Right lung (tissue), 10 donors: ENCODE measurements around the gene NMUR2. TPM values are rescaled to one million over a fixed set of nuclear protein-coding genes. Genes with fewer than 3 reads are reported as not detected.

Source experiments
- DNase-seq, 2 donors: peaks; one replicate each; pipeline ENCODE4 v3.0.0-alpha.2; 2013
- long read RNA-seq, 8 donors: transcript quantifications; one replicate each; lab custom pipeline, GENCODE V29; 2026
- polyA plus RNA-seq, 5 donors: library from polyadenylated mRNA; unstranded; fragments of 120-200 nt; gene quantifications; one replicate each; pipeline versions ENCODE4 v1.2.1 to v1.2.3, GENCODE V29; 2013; ENCODE audit warnings: inconsistent platforms in 1 of 5, low replicate concordance in 1 of 5; ENCODE audit not compliant: insufficient read length in 5 of 5, insufficient read depth in 1 of 5

The NMUR2 gene
- under 1 TPM; 0.26 to 0.91 (median 0.40) TPM for polyA plus RNA-seq
- long read RNA-seq, donor 1, partial matches to known transcripts, result 0 of 1 reads
- long read RNA-seq, donor 1, other reads (novel, unspliced or antisense), result 0 of 1 reads
- long read RNA-seq, donor 2, result 0 reads
- long read RNA-seq, donor 3, partial matches to known transcripts, result 0 of 1 reads
- long read RNA-seq, donor 3, other reads (novel, unspliced or antisense), result 0 of 1 reads
- long read RNA-seq, donor 4, result 0 reads
- long read RNA-seq, donor 5, result 0 reads
- long read RNA-seq, donor 6, result 0 reads
- long read RNA-seq, donor 7, partial matches to known transcripts, result 0 of 1 reads
- long read RNA-seq, donor 7, other reads (novel, unspliced or antisense), result 0 of 1 reads
- long read RNA-seq, donor 8, result 0 reads

- DNase-seq, result no peak
Observed at GRCh38 chr5:152405145-152405544, at the start of gene NMUR2. TSS of gene NMUR2 (minus strand) at chr5:152405279. CDS start at chr5:152405113, 166 bp downstream.

- DNase-seq, result no peak
Observed at GRCh38 chr5:152443935-152444334, 38.9 kb upstream of the NMUR2 start.

GRCh38 chr5:152439791-152440190 lies 34.7 kb upstream of the NMUR2 start:
- no peak for DNase-seq

- no peak for DNase-seq
Observed at GRCh38 chr5:152437866-152438265, 32.8 kb upstream of the NMUR2 start.

- DNase-seq, result peak; percentile 44 to 61
Observed at GRCh38 chr5:152427721-152428120, 22.6 kb upstream of the NMUR2 start.

GRCh38 chr5:152425083-152425482 lies 20.0 kb upstream of the NMUR2 start:
- no peak for DNase-seq

- DNase-seq, result no peak
Observed at GRCh38 chr5:152424501-152424900, 19.4 kb upstream of the NMUR2 start.

GRCh38 chr5:152422081-152422480 lies 17.0 kb upstream of the NMUR2 start:
- no peak for DNase-seq

GRCh38 chr5:152412129-152412528 lies 7.0 kb upstream of the NMUR2 start:
- DNase-seq, result no peak

GRCh38 chr5:152406082-152406481 lies 1.0 kb upstream of the NMUR2 start:
- no peak for DNase-seq

GRCh38 chr5:152404494-152404893 lies 585 bp downstream of the NMUR2 start:
- no peak for DNase-seq

- no peak for DNase-seq
Observed at GRCh38 chr5:152403046-152403445, 2.0 kb downstream of the NMUR2 start.

GRCh38 chr5:152400846-152401245 lies 4.2 kb downstream of the NMUR2 start:
- DNase-seq, result no peak

- no peak for DNase-seq
Observed at GRCh38 chr5:152397581-152397980, 7.5 kb downstream of the NMUR2 start.

GRCh38 chr5:152393441-152393840 lies 11.6 kb downstream of the NMUR2 start:
- no peak for DNase-seq

GRCh38 chr5:152389208-152389849 lies 15.8 kb downstream of the NMUR2 start:
- no peak for DNase-seq

- DNase-seq, result no peak
Observed at GRCh38 chr5:152388610-152389009, 16.5 kb downstream of the NMUR2 start.

- no peak for DNase-seq
Observed at GRCh38 chr5:152380415-152381123, 24.5 kb downstream of the NMUR2 start.

GRCh38 chr5:152379331-152379730 lies 25.7 kb downstream of the NMUR2 start:
- DNase-seq, result no peak

- DNase-seq, result no peak
Observed at GRCh38 chr5:152378730-152379129, 26.3 kb downstream of the NMUR2 start.

- no peak for DNase-seq
Observed at GRCh38 chr5:152376886-152377285, 28.2 kb downstream of the NMUR2 start.

- no peak for DNase-seq
Observed at GRCh38 chr5:152374711-152375275, 30.3 kb downstream of the NMUR2 start.
